ENCODE results near the gene ABCA7. TPM values are rescaled to one million over a fixed set of nuclear protein-coding genes. Genes with fewer than 3 reads are reported as not detected.
A peak's percentile ranks its signal among the peaks of the same experiment; 100 is the strongest.

Gene ABCA7
- total and polyA plus RNA-seq, 2 of the 13 experiments (the other 11 are each of a cell fraction or from before 2014, with no cell fraction given) = 4.4 to 32.4 TPM

- TF ChIP-seq, protein P1, sequence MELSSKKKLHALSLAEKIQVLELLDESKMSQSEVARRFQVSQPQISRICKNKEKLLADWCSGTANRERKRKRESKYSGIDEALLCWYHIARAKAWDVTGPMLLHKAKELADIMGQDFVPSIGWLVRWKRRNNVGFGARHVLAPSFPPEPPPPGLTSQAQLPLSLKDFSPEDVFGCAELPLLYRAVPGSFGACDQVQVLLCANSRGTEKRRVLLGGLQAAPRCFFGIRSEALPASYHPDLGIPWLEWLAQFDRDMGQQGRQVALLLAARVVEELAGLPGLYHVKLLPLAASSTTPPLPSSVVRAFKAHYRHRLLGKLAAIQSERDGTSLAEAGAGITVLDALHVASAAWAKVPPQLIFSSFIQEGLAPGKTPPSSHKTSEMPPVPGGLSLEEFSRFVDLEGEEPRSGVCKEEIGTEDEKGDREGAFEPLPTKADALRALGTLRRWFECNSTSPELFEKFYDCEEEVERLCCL (CRISPR knock-in tag; IDR thresholded peaks at IDR 0.05; ENCODE audit: borderline replicate concordance) = no peak
- TF ChIP-seq, protein P2, sequence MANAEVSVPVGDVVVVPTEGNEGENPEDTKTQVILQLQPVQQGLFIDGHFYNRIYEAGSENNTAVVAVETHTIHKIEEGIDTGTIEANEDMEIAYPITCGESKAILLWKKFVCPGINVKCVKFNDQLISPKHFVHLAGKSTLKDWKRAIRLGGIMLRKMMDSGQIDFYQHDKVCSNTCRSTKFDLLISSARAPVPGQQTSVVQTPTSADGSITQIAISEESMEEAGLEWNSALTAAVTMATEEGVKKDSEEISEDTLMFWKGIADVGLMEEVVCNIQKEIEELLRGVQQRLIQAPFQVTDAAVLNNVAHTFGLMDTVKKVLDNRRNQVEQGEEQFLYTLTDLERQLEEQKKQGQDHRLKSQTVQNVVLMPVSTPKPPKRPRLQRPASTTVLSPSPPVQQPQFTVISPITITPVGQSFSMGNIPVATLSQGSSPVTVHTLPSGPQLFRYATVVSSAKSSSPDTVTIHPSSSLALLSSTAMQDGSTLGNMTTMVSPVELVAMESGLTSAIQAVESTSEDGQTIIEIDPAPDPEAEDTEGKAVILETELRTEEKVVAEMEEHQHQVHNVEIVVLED (CRISPR knock-in tag; IDR thresholded peaks at IDR 0.05; ENCODE audit: borderline replicate concordance) = no peak; the same call in 1 of the 2 replicates
- TF ChIP-seq CSRNP1 (CRISPR knock-in tag; IDR thresholded peaks at IDR 0.05) (no peak), ZNF263 (CRISPR knock-in tag; IDR thresholded peaks at IDR 0.05) (no peak), MEIS1 (CRISPR knock-in tag; IDR thresholded peaks at IDR 0.05; ENCODE audit: borderline replicate concordance) (peak; percentile 90; the same call in 1 of the 2 replicates), MZF1 (CRISPR knock-in tag; IDR thresholded peaks at IDR 0.05; ENCODE audit: borderline replicate concordance) (no peak), ZNF879 (CRISPR knock-in tag; IDR thresholded peaks at IDR 0.05) (no peak), ATF2 (CRISPR knock-in tag; IDR thresholded peaks at IDR 0.05) (no peak), CENPT (CRISPR knock-in tag; IDR thresholded peaks at IDR 0.05; ENCODE audit: low read depth) (no peak), LCORL (IDR thresholded peaks at IDR 0.05) (no peak), LCORL (CRISPR knock-in tag; IDR thresholded peaks at IDR 0.05) (peak; percentile 64), MAFK (conservative IDR thresholded peaks at IDR 0.05 in 1 of 2, IDR thresholded peaks at IDR 0.05 in 1 of 2; ENCODE audit: low read length in 2 of 2) (no peak), SSRP1 (CRISPR knock-in tag; IDR thresholded peaks at IDR 0.05) (no peak), ZNF607 (CRISPR knock-in tag; IDR thresholded peaks at IDR 0.05; ENCODE audit: borderline replicate concordance) (peak; percentile 65), ZBTB7A (CRISPR knock-in tag; IDR thresholded peaks at IDR 0.05) (peak; percentile 29; the same call in 1 of the 2 replicates), SETDB1 (CRISPR knock-in tag; IDR thresholded peaks at IDR 0.05; ENCODE audit: borderline replicate concordance) (no peak), ZFP36L2 (CRISPR knock-in tag; IDR thresholded peaks at IDR 0.05) (no peak), HOXA9 (CRISPR knock-in tag; IDR thresholded peaks at IDR 0.05; ENCODE audit: borderline replicate concordance) (no peak), GPBP1L1 (CRISPR knock-in tag; IDR thresholded peaks at IDR 0.05) (no peak), ZNF629 (CRISPR knock-in tag; conservative IDR thresholded peaks at IDR 0.05) (no peak; the same call in 1 of the 2 replicates), TRIM24 (CRISPR knock-in tag; IDR thresholded peaks at IDR 0.05) (peak; percentile 72; the same call in 1 of the 2 replicates)
Observed at GRCh38 chr19:1098177-1099051, 58.5 kb downstream of the ABCA7 start (continued).

Data from HepG2 (cell line).